Panc1 (cell line): ENCODE results near the gene NADSYN1.
"Not testable (repeated sequence)": the region's sequence is repeated elsewhere in the genome, so short reads cannot be mapped to it uniquely, and the experiment has no call there.

Experiments used
- CTCF ChIP-seq: fragments of 450-650 bp; IDR thresholded peaks from 2 replicates; pipeline ENCODE4 v1.5.1; 2017; ENCODE audit warnings: mild to moderate bottlenecking
- POLR2AphosphoS5 ChIP-seq: IDR thresholded peaks from 2 replicates; pipeline ENCODE4 v1.6.1; 2012; ENCODE audit warnings: mild to moderate bottlenecking, low read depth, low read length, moderate library complexity
- REST ChIP-seq, 2 experiments: IDR thresholded peaks; 2 replicates each; pipeline ENCODE4 v1.6.1; 2011 to 2012; ENCODE audit warnings: low read depth in 2 of 2, control low read depth in 1 of 2, low read length in 1 of 2, mild to moderate bottlenecking in 1 of 2, moderate library complexity in 1 of 2; ENCODE audit not compliant: insufficient read depth in 1 of 2
- SIN3A ChIP-seq: IDR thresholded peaks from 2 replicates; pipeline ENCODE4 v1.6.1; 2012; ENCODE audit warnings: low read depth, mild to moderate bottlenecking, low read length, moderate library complexity, borderline replicate concordance; ENCODE audit not compliant: insufficient read depth
- TCF7L2 ChIP-seq: IDR thresholded peaks from 2 replicates; pipeline ENCODE4 v1.6.1; 2011; ENCODE audit warnings: mild to moderate bottlenecking, low read depth, low read length, inconsistent platforms

GRCh38 chr11:71422318-71422717 is 30.7 kb upstream of the NADSYN1 start:
- not testable (repeated sequence) for TF ChIP-seq CTCF; POLR2AphosphoS5; REST (IDR thresholded peaks at IDR 0.05; ENCODE audit: insufficient read depth in 1 of 2, low read depth in 2 of 2, low read length in 1 of 2); TCF7L2; SIN3A
